Trophoblast cell (in vitro differentiated cells and primary cell): ENCODE measurements around the gene ACTG1.

Experiments
- DNase-seq, 2 donors: peaks; one replicate each; pipeline ENCODE4 v3.0.0-alpha.2; 2016
- H2AFZ ChIP-seq: 2 replicates; pipeline ENCODE4 v1.6.1; 2013; ENCODE audit warnings: low read length, moderate library complexity, mild to moderate bottlenecking; ENCODE audit not compliant: insufficient read depth, poor library complexity
- H2AK5ac ChIP-seq: 2 replicates; pipeline ENCODE4 v1.6.1; 2013; ENCODE audit warnings: mild to moderate bottlenecking, low read length
- H2BK120ac ChIP-seq: 2 replicates; pipeline ENCODE4 v1.6.1; 2013; ENCODE audit warnings: low read length, mild to moderate bottlenecking, moderate library complexity; ENCODE audit not compliant: insufficient read depth, poor library complexity
- H2BK12ac ChIP-seq: 2 replicates; pipeline ENCODE4 v1.6.1; 2013; ENCODE audit warnings: mild to moderate bottlenecking, low read length, moderate library complexity
- H2BK5ac ChIP-seq: 2 replicates; pipeline ENCODE4 v1.6.1; 2013; ENCODE audit warnings: low read length, low read depth, moderate library complexity, mild to moderate bottlenecking; ENCODE audit not compliant: poor library complexity
- H3K14ac ChIP-seq: 2 replicates; pipeline ENCODE4 v1.6.1; 2013; ENCODE audit warnings: mild to moderate bottlenecking, low read length
- H3K18ac ChIP-seq: 2 replicates; pipeline ENCODE4 v1.6.1; 2013; ENCODE audit warnings: mild to moderate bottlenecking, low read length
- H3K23ac ChIP-seq: 2 replicates; pipeline ENCODE4 v1.6.1; 2013; ENCODE audit warnings: low read length
- H3K27ac ChIP-seq: 2 replicates; pipeline ENCODE4 v1.5.1; 2013; ENCODE audit warnings: low read depth, mild to moderate bottlenecking, inconsistent platforms, low read length, moderate library complexity
- H3K27me3 ChIP-seq: 2 replicates; pipeline ENCODE4 v1.6.1; 2013; ENCODE audit warnings: inconsistent platforms, mild to moderate bottlenecking, low read length, moderate library complexity; ENCODE audit not compliant: insufficient read depth
- H3K36me3 ChIP-seq, 2 experiments: 1 replicate in 1 of 2; 2 replicates in 1 of 2; pipeline ENCODE4 v1.6.1; 2013; ENCODE audit warnings: low read length in 2 of 2, mild to moderate bottlenecking in 2 of 2, moderate library complexity in 1 of 2; ENCODE audit not compliant: insufficient read depth in 2 of 2, control insufficient read depth in 1 of 2
- H3K4ac ChIP-seq: 2 replicates; pipeline ENCODE4 v1.6.1; 2013; ENCODE audit warnings: low read depth, mild to moderate bottlenecking, low read length, moderate library complexity
- H3K4me1 ChIP-seq, 2 experiments: 1 replicate in 1 of 2; 2 replicates in 1 of 2; pipeline ENCODE4 v1.6.1; 2013; ENCODE audit warnings: low read length in 2 of 2, mild to moderate bottlenecking in 2 of 2, moderate library complexity in 1 of 2; ENCODE audit not compliant: insufficient read depth in 2 of 2, control insufficient read depth in 1 of 2
- H3K4me2 ChIP-seq: 2 replicates; pipeline ENCODE4 v1.6.1; 2013; ENCODE audit warnings: inconsistent platforms, mild to moderate bottlenecking, low read length, moderate library complexity
- H3K4me3 ChIP-seq: 2 replicates; pipeline ENCODE4 v1.5.1; 2013; ENCODE audit warnings: mild to moderate bottlenecking, low read depth, low read length, inconsistent platforms
- H3K79me1 ChIP-seq: one replicate; pipeline ENCODE4 v1.6.1; 2013; ENCODE audit warnings: low read length
- H3K79me2 ChIP-seq: 2 replicates; pipeline ENCODE4 v1.6.1; 2013; ENCODE audit warnings: low read length, mild to moderate bottlenecking; ENCODE audit not compliant: control insufficient read depth, insufficient read depth, poor library complexity
- H3K9ac ChIP-seq: 2 replicates; pipeline ENCODE4 v1.6.1; 2013; ENCODE audit warnings: mild to moderate bottlenecking, low read length
- H3K9me3 ChIP-seq: 2 replicates; pipeline ENCODE4 v1.6.1; 2013; ENCODE audit warnings: low read depth, mild to moderate bottlenecking, control low read depth, inconsistent platforms, low read length; ENCODE audit not compliant: insufficient read depth
- H4K12ac ChIP-seq: 2 replicates; pipeline ENCODE4 v1.6.1; 2013; ENCODE audit warnings: low read depth, mild to moderate bottlenecking, low read length, moderate library complexity
- H4K8ac ChIP-seq: 2 replicates; pipeline ENCODE4 v1.6.1; 2013; ENCODE audit warnings: low read depth, mild to moderate bottlenecking, low read length, moderate library complexity
- H4K91ac ChIP-seq: one replicate; pipeline ENCODE4 v1.6.1; 2013; ENCODE audit warnings: low read depth, mild to moderate bottlenecking, low read length, moderate library complexity
- WGBS: extraction: QIAGEN DNeasy Blood & Tissue Kit; methylation state at CpG from one replicate; pipeline ENCODE4 v1.1.7; 2013; ENCODE audit warnings: missing lambda C conversion rate; ENCODE audit not compliant: insufficient read length, insufficient coverage; ENCODE audit errors: extremely low coverage; 5-methylcytosine and 5-hydroxymethylcytosine counted together

Gene ACTG1

GRCh38 chr17:81539961-81540675, 27.5 kb upstream of the ACTG1 start:
- Histone ChIP-seq H3K36me3 (peaks cover 40 to 44% of the 10 kb centered on the region in 2 experiments), H3K18ac (no peak overlapping the region), H4K12ac (no peak overlapping the region), H4K8ac (no peak overlapping the region), H3K4me3 (no peak overlapping the region), H3K27ac (no peak overlapping the region), H3K79me2 (no peaks in the 10 kb centered on the region), H2AFZ (no peak overlapping the region), H2BK5ac (no peak overlapping the region), H2BK120ac (no peak overlapping the region), H3K27me3 (peaks cover 6% of the 10 kb centered on the region), H3K14ac (no peak overlapping the region), H2BK12ac (no peak overlapping the region), H3K9me3 (peaks cover 8% of the 10 kb centered on the region), H2AK5ac (no peak overlapping the region), H3K9ac (no peak overlapping the region), H3K4ac (no peak overlapping the region), H3K4me1 (peaks cover 0 to 1% of the 10 kb centered on the region in 2 experiments), H3K4me2 (no peak overlapping the region), H4K91ac (no peak overlapping the region), H3K79me1 (no peaks in the 10 kb centered on the region), H3K23ac (no peak overlapping the region)
- no CpG with 5 or more reads among the region's 28 CpGs for WGBS
- no peak for DNase-seq

GRCh38 chr17:81539571-81539900, 26.9 kb upstream of the ACTG1 start:
- Histone ChIP-seq H3K4me2 (no peak overlapping the region), H4K8ac (no peak overlapping the region), H4K12ac (no peak overlapping the region), H3K9ac (no peak overlapping the region), H3K79me2 (no peaks in the 10 kb centered on the region), H3K4ac (no peak overlapping the region), H2BK5ac (no peak overlapping the region), H3K4me3 (no peak overlapping the region), H3K79me1 (no peaks in the 10 kb centered on the region), H2BK12ac (no peak overlapping the region), H4K91ac (no peak overlapping the region), H2AK5ac (no peak overlapping the region), H3K36me3 (peaks cover 38 to 40% of the 10 kb centered on the region in 2 experiments), H2AFZ (no peak overlapping the region), H3K23ac (no peak overlapping the region), H3K18ac (no peak overlapping the region), H3K9me3 (peaks cover 8% of the 10 kb centered on the region), H3K14ac (no peak overlapping the region), H3K27me3 (peaks cover 6% of the 10 kb centered on the region), H3K27ac (no peak overlapping the region), H3K4me1 (peaks cover 0 to 1% of the 10 kb centered on the region in 2 experiments), H2BK120ac (no peak overlapping the region)
- no peak for DNase-seq
- no CpG with 5 or more reads among the region's 10 CpGs for WGBS

- Histone ChIP-seq H2AFZ (no peak overlapping the region), H3K79me1 (no peaks in the 10 kb centered on the region), H3K79me2 (no peaks in the 10 kb centered on the region), H4K91ac (no peak overlapping the region), H2BK120ac (no peak overlapping the region), H3K9ac (no peak overlapping the region), H3K27me3 (peaks cover 10% of the 10 kb centered on the region), H3K4me3 (no peak overlapping the region), H3K36me3 (peaks cover 34 to 36% of the 10 kb centered on the region in 2 experiments), H3K4ac (no peak overlapping the region), H3K4me1 (peaks cover 0 to 1% of the 10 kb centered on the region in 2 experiments), H2AK5ac (no peak overlapping the region), H3K18ac (no peak overlapping the region), H3K27ac (no peak overlapping the region), H3K23ac (no peak overlapping the region), H3K9me3 (peaks cover 8% of the 10 kb centered on the region), H3K4me2 (no peak overlapping the region), H2BK5ac (no peak overlapping the region), H4K12ac (no peak overlapping the region), H2BK12ac (no peak overlapping the region), H3K14ac (no peak overlapping the region), H4K8ac (no peak overlapping the region)
- no peak for DNase-seq
- no CpG with 5 or more reads among the region's 26 CpGs for WGBS
Measured at GRCh38 chr17:81538651-81539570, 26.3 kb upstream of the ACTG1 start.

GRCh38 chr17:81537856-81538555, 25.4 kb upstream of the ACTG1 start:
- H3K4me2 ChIP-seq: no peak overlapping the region

More at GRCh38 chr17:81537856-81538555, 25.4 kb upstream of the ACTG1 start:
- H3K23ac ChIP-seq: no peak overlapping the region
- H3K18ac ChIP-seq: no peak overlapping the region
- H3K4me1 ChIP-seq: peaks cover 0 to 1% of the 10 kb centered on the region in 2 experiments
- H3K27ac ChIP-seq: no peak overlapping the region
- WGBS: no CpG with 5 or more reads among the region's 26 CpGs
- no peak overlapping the region for H2BK12ac ChIP-seq
- H3K79me1 ChIP-seq: no peaks in the 10 kb centered on the region
- peak overlapping the region; percentile 10 for H3K4me3 ChIP-seq
- no peak overlapping the region for H4K91ac ChIP-seq
- H3K27me3 ChIP-seq: peaks cover 10% of the 10 kb centered on the region
- peaks cover 8% of the 10 kb centered on the region for H3K9me3 ChIP-seq
- no peak overlapping the region for H2AK5ac ChIP-seq
- no peaks in the 10 kb centered on the region for H3K79me2 ChIP-seq
- peaks cover 25 to 28% of the 10 kb centered on the region in 2 experiments for H3K36me3 ChIP-seq
- no peak overlapping the region for H4K8ac ChIP-seq
- no peak overlapping the region for H3K9ac ChIP-seq
- no peak overlapping the region for H2BK120ac ChIP-seq
- no peak overlapping the region for H3K14ac ChIP-seq
- no peak overlapping the region for H2BK5ac ChIP-seq
- no peak overlapping the region for H2AFZ ChIP-seq
- no peak overlapping the region for H4K12ac ChIP-seq
- H3K4ac ChIP-seq: no peak overlapping the region
- DNase-seq: no peak
